Neuronal stem cell (in vitro differentiated cells): ENCODE data around the gene NOS2.

Experiments used
- DNase-seq: peaks from one replicate; pipeline ENCODE4 v3.0.0-alpha.2; 2013; ENCODE audit warnings: low spot score
- H2AFZ ChIP-seq: one replicate; pipeline ENCODE4 v1.6.1; 2013; ENCODE audit warnings: mild to moderate bottlenecking, low read length, inconsistent platforms
- H2AK5ac ChIP-seq: 2 replicates; pipeline ENCODE4 v1.6.1; 2013; ENCODE audit warnings: low read depth, mild to moderate bottlenecking, inconsistent platforms, low read length, moderate library complexity, mixed read lengths
- H2BK120ac ChIP-seq: 2 replicates; pipeline ENCODE4 v1.6.1; 2013; ENCODE audit warnings: low read depth, mild to moderate bottlenecking, inconsistent platforms, low read length, moderate library complexity, mixed read lengths
- H2BK12ac ChIP-seq: one replicate; pipeline ENCODE4 v1.6.1; 2013; ENCODE audit warnings: low read length, inconsistent platforms
- H2BK15ac ChIP-seq: 2 replicates; pipeline ENCODE4 v1.6.1; 2013; ENCODE audit warnings: mild to moderate bottlenecking, low read length, inconsistent platforms, mixed read lengths
- H2BK5ac ChIP-seq: one replicate; pipeline ENCODE4 v1.6.1; 2013; ENCODE audit warnings: inconsistent platforms, mild to moderate bottlenecking, low read length, moderate library complexity
- H3K14ac ChIP-seq: one replicate; pipeline ENCODE4 v1.6.1; 2013; ENCODE audit warnings: low read length, inconsistent platforms
- H3K18ac ChIP-seq: 2 replicates; pipeline ENCODE4 v1.6.1; 2013; ENCODE audit warnings: low read length, inconsistent platforms
- H3K23ac ChIP-seq: 2 replicates; pipeline ENCODE4 v1.6.1; 2013; ENCODE audit warnings: low read depth, mild to moderate bottlenecking, mixed read lengths, low read length, inconsistent platforms; ENCODE audit not compliant: poor library complexity
- H3K27ac ChIP-seq: replicated peaks from 3 replicates; pipeline ENCODE4 v1.5.1; 2013; ENCODE audit warnings: low read length, inconsistent platforms
- H3K27me3 ChIP-seq, 3 experiments: 2 replicates each; pipeline ENCODE4 v1.6.1; 2013; ENCODE audit warnings: low read length in 3 of 3, mild to moderate bottlenecking in 2 of 3, inconsistent platforms in 1 of 3, low read depth in 1 of 3, mixed read lengths in 1 of 3, moderate library complexity in 1 of 3; ENCODE audit not compliant: control insufficient read depth in 3 of 3, insufficient read depth in 3 of 3
- H3K36me3 ChIP-seq, 2 donors: replicated peaks in 1 of 2; 2 replicates each; pipeline ENCODE4 v1.6.1; 2013; ENCODE audit warnings: low read length in 2 of 2; ENCODE audit not compliant: control insufficient read depth in 2 of 2, insufficient read depth in 2 of 2
- H3K4ac ChIP-seq: 2 replicates; pipeline ENCODE4 v1.6.1; 2013; ENCODE audit warnings: inconsistent platforms, mild to moderate bottlenecking, low read length, moderate library complexity
- H3K4me1 ChIP-seq, 2 donors: 1 replicate in 1 of 2; 2 replicates in 1 of 2; pipeline ENCODE4 v1.6.1; 2013; ENCODE audit warnings: low read length in 2 of 2, low read depth in 1 of 2; ENCODE audit not compliant: control insufficient read depth in 2 of 2, insufficient read depth in 1 of 2
- H3K4me2 ChIP-seq: one replicate; pipeline ENCODE4 v1.6.1; 2013; ENCODE audit warnings: mild to moderate bottlenecking, low read length, inconsistent platforms; ENCODE audit not compliant: insufficient read depth, poor library complexity, severe bottlenecking
- H3K4me3 ChIP-seq, 2 donors: 2 replicates each; pipeline ENCODE4 v1.5.1; 2013; ENCODE audit warnings: low read length in 2 of 2, mild to moderate bottlenecking in 2 of 2, inconsistent platforms in 1 of 2, moderate library complexity in 1 of 2
- H3K79me1 ChIP-seq: one replicate; pipeline ENCODE4 v1.6.1; 2013; ENCODE audit warnings: low read depth, mild to moderate bottlenecking, inconsistent platforms, low read length, moderate library complexity
- H3K9ac ChIP-seq: one replicate; pipeline ENCODE4 v1.6.1; 2013; ENCODE audit warnings: mild to moderate bottlenecking, low read depth, low read length, inconsistent platforms; ENCODE audit not compliant: poor library complexity
- H3K9me3 ChIP-seq, 2 donors: replicated peaks in 1 of 2; 2 replicates each; pipeline versions ENCODE3 to v1.6.1; 2013; ENCODE audit warnings: low read length in 2 of 2, mild to moderate bottlenecking in 2 of 2, inconsistent platforms in 1 of 2, low read depth in 1 of 2, mixed read lengths in 1 of 2, moderate library complexity in 1 of 2; ENCODE audit not compliant: control insufficient read depth in 2 of 2, insufficient read depth in 1 of 2
- H4K8ac ChIP-seq: one replicate; pipeline ENCODE4 v1.6.1; 2013; ENCODE audit warnings: low read depth, mild to moderate bottlenecking, inconsistent platforms, low read length, moderate library complexity
- H4K91ac ChIP-seq: one replicate; pipeline ENCODE4 v1.6.1; 2013; ENCODE audit warnings: low read length, low read depth, mild to moderate bottlenecking, inconsistent platforms; ENCODE audit not compliant: poor library complexity
- WGBS, 2 donors: extraction: QIAGEN DNeasy Blood & Tissue Kit; methylation state at CpG; one replicate each; pipeline ENCODE4 v1.1.7; 2013; ENCODE audit warnings: missing lambda C conversion rate in 2 of 2, mixed read lengths in 1 of 2; ENCODE audit not compliant: insufficient read length in 2 of 2, insufficient replicate concordance in 1 of 2; ENCODE audit errors: extremely low coverage in 2 of 2; 5-methylcytosine and 5-hydroxymethylcytosine counted together

NOS2 gene

DNA sequence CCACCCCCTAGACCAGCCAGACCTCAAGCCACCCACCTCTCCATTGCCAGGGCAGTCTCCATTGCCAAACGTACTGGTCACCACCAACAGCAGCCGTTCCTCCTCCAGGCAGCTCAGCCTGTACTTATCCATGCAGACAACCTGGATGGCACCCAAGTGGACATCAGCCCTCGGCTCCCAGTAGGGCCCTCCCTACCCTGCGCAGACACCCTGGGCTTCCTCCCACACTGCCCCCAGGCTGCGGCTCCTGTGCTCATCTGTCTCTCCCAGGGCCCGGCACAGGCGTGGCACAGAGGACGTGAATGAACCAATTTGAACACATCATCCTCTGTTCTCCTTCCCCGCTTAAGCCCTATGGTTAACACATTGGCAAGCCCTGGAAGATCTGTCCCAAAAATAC, 29.5 kb downstream of the NOS2 start:
- Histone ChIP-seq H3K36me3 (no peaks in the 10 kb centered on the region), H3K14ac (no peak overlapping the region), H3K4me3 (no peak overlapping the region), H3K18ac (no peak overlapping the region), H3K4ac (no peak overlapping the region), H3K9ac (no peak overlapping the region), H2AK5ac (no peak overlapping the region), H3K23ac (no peak overlapping the region), H2AFZ (no peak overlapping the region), H3K4me2 (no peak overlapping the region), H2BK120ac (no peak overlapping the region), H4K8ac (no peak overlapping the region), H3K79me1 (no peaks in the 10 kb centered on the region), H4K91ac (no peak overlapping the region), H3K4me1 (no peaks in the 10 kb centered on the region), H2BK5ac (no peak overlapping the region), H2BK15ac (no peak overlapping the region), H3K27me3 (peaks cover 0 to 10% (median 0%) of the 10 kb centered on the region in 3 experiments), H3K9me3 (no peaks in the 10 kb centered on the region), H3K27ac (no peak overlapping the region), H2BK12ac (no peak overlapping the region)
- no CpG with 5 or more reads among the region's 9 CpGs for WGBS, 2 donors
- DNase-seq: no peak

DNA sequence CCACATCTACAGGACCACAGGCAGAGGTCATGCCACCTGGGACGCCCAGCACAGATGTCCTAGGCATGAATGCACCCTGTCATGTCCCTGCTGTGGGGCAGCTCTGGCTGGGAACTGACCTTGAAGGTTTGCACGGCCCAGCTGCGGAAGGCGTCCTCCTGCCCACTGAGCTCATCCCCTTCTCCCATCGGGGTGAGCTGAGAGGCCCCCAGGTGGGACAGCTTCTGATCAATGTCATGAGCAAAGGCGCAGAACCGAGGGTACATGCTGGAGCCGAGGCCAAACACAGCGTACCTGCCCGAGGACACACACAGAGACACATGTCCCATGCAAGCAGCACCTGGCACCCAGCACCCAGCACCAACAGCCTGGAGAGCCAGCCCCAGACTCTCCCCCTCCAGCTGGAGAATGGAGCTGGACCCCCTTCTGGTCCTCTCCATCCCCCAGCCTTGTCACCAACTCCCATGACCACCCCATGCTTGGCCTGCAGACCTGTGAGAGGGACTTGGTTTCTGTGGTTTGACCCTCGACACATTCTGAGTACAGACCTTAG, 31.4 kb downstream of the NOS2 start:
- Histone ChIP-seq H4K8ac (no peak overlapping the region), H3K36me3 (no peaks in the 10 kb centered on the region), H3K4me3 (no peak overlapping the region), H3K4me1 (no peaks in the 10 kb centered on the region), H3K27me3 (peaks cover 0 to 10% (median 0%) of the 10 kb centered on the region in 3 experiments), H3K18ac (peak overlapping the region; percentile 9), H2BK5ac (no peak overlapping the region), H3K4me2 (no peak overlapping the region), H3K27ac (no peak overlapping the region), H3K79me1 (no peaks in the 10 kb centered on the region), H2BK12ac (no peak overlapping the region), H3K23ac (no peak overlapping the region), H3K9ac (no peak overlapping the region), H4K91ac (no peak overlapping the region), H2BK15ac (no peak overlapping the region), H2AFZ (no peak overlapping the region), H3K4ac (no peak overlapping the region), H3K14ac (peak overlapping the region; percentile 40), H2BK120ac (no peak overlapping the region), H3K9me3 (no peaks in the 10 kb centered on the region), H2AK5ac (no peak overlapping the region)
- no peak for DNase-seq
- WGBS, 2 donors: no CpG with 5 or more reads among the region's 11 CpGs

DNA sequence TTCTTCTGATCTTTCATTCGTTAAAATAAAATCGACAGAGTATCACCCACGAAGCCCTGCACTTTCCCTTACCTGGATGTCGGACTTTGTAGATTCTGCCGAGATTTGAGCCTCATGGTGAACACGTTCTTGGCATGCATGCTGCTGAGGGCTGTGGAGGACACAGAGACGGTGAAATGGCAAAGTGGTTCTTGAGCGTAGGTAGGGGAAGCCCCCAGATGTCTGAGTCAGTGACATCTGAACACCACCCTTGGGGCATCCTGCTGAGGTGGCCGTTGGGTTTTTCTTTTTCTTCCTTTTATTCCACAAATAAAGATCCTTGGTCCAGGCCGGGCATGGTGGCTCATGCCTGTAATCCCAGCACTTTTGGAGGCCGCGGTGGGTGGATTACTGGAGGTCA, 33.9 kb downstream of the NOS2 start:
- Histone ChIP-seq H2BK5ac (no peak overlapping the region), H3K23ac (no peak overlapping the region), H3K27ac (no peak overlapping the region), H3K18ac (no peak overlapping the region), H3K9me3 (no peaks in the 10 kb centered on the region), H3K4me3 (no peak overlapping the region), H2AFZ (no peak overlapping the region), H4K91ac (no peak overlapping the region), H2BK120ac (no peak overlapping the region), H2BK12ac (no peak overlapping the region), H3K9ac (no peak overlapping the region), H3K4me1 (no peaks in the 10 kb centered on the region), H3K14ac (no peak overlapping the region), H3K4ac (no peak overlapping the region), H3K4me2 (no peak overlapping the region), H4K8ac (no peak overlapping the region), H2BK15ac (no peak overlapping the region), H2AK5ac (no peak overlapping the region), H3K79me1 (no peaks in the 10 kb centered on the region), H3K27me3 (peaks cover 0 to 7% (median 0%) of the 10 kb centered on the region in 3 experiments), H3K36me3 (no peaks in the 10 kb centered on the region)
- DNase-seq: no peak
- no CpG with 5 or more reads among the region's 12 CpGs for whole genome bisulfite sequencing, 2 donors

DNA sequence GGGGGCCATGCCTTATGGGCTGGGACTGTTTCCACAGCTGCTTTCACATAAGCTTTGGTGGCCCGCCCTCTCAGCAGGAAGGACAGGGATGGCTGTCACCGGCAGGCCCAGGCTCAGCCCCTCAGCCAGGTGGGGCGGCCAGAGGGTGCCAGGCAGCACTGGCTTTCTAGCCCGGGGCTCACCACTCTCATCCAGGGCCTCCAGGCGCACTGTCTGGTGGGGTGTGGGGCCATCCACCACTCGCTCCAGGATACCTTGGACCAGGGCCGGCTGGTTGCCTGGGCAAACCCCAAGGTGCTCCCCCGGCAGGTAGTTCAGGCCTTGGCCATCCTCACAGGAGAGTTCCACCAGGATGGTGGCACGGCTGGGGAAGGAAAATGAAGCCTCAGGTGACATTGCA, 35.0 kb downstream of the NOS2 start:
- H2BK120ac ChIP-seq: no peak overlapping the region
- H3K36me3 ChIP-seq: no peaks in the 10 kb centered on the region

More for the DNA sequence above, 35.0 kb downstream of the NOS2 start:
- Histone ChIP-seq H3K4me2 (no peak overlapping the region), H3K79me1 (no peaks in the 10 kb centered on the region), H3K4me1 (no peaks in the 10 kb centered on the region), H4K8ac (no peak overlapping the region), H3K4ac (no peak overlapping the region), H2AFZ (no peak overlapping the region), H3K9me3 (no peaks in the 10 kb centered on the region), H2BK12ac (no peak overlapping the region), H4K91ac (no peak overlapping the region), H3K14ac (no peak overlapping the region), H3K27ac (no peak overlapping the region), H3K18ac (no peak overlapping the region), H3K4me3 (no peak overlapping the region), H2BK15ac (no peak overlapping the region), H3K23ac (no peak overlapping the region), H3K9ac (peak overlapping the region; percentile 21), H2BK5ac (no peak overlapping the region), H3K27me3 (peaks cover 0 to 7% (median 0%) of the 10 kb centered on the region in 3 experiments), H2AK5ac (no peak overlapping the region)
- DNase-seq: no peak
- WGBS, 2 donors: no CpG with 5 or more reads among the region's 9 CpGs
